H1 (cell line): Measurements from ENCODE around the gene LRRC4. TPM values are rescaled to one million over a fixed set of nuclear protein-coding genes. Genes with fewer than 3 reads are reported as not detected.

Experiments
- BCL11A ChIP-seq, 2 experiments: IDR thresholded peaks; one replicate each; pipeline ENCODE4 v1.6.1; 2011; ENCODE audit warnings: low read depth in 2 of 2, low read length in 2 of 2, mild to moderate bottlenecking in 2 of 2
- CHD2 ChIP-seq: IDR thresholded peaks from 2 replicates; pipeline ENCODE4 v1.6.1; 2012; ENCODE audit warnings: low read length, improper control_type of control experiment
- MAFK ChIP-seq: IDR thresholded peaks from 2 replicates; pipeline ENCODE4 v1.6.1; 2012; ENCODE audit warnings: low read depth, mild to moderate bottlenecking, improper control_type of control experiment, low read length
- polyA plus RNA-seq, 7 experiments: library from polyadenylated mRNA; depleted of rRNA in 3 of 7; stranded (reverse) in 5 of 7; unstranded in 2 of 7; fragments of >200 nt in 5 of 7; fragments of 200-250 nt in 2 of 7; gene quantifications; 1 replicate in 5 of 7; 2 replicates in 1 of 7; 4 replicates in 1 of 7; pipeline versions ENCODE4 v1.2.1 to v1.2.3, GENCODE V29; 2011 to 2013; ENCODE audit warnings: missing spikeins in 2 of 7, mixed read lengths in 2 of 7
- total RNA-seq: library from RNA; stranded (reverse); fragmentation: NEBNext Ultra II Directional; extraction: Animal tissue kit (Norgen Biotek cat#: 25700); gene quantifications from 2 replicates; pipeline ENCODE4 v1.2.1, GENCODE V29; 2021

The LRRC4 gene
- total and polyA plus RNA-seq, 2 of the 8 experiments (the other 6 are each of a cell fraction or from before 2014, with no cell fraction given) = 13.4 to 16.4 TPM

DNA sequence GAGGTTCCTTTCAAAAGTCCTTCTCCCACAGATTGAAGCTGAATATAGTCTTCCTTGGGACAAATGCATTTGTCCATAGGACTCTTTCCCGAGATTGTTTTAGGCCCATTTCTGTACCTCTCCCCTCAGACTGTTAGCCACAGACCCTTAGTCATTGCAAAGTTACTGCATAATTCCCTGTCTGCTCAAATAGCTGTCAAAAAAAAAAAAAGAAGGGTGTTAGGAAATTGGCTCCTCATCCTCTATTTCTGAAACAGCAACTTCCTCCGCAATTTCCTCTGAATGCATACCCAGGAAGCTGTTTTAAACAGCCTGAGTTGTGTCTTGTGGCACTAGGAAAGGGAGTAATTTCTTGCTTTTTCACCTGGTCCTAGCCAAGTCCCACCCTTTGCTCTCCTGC lies 5.4 kb downstream of the LRRC4 start (continued):
- TF ChIP-seq MAFK (no peak), BCL11A (IDR thresholded peaks at IDR 0.05; ENCODE audit: low read depth in 2 of 2, low read length in 2 of 2) (no peak), CHD2 (no peak)
